ENCODE measurements around the gene TFIP11.

Gene TFIP11

DNA sequence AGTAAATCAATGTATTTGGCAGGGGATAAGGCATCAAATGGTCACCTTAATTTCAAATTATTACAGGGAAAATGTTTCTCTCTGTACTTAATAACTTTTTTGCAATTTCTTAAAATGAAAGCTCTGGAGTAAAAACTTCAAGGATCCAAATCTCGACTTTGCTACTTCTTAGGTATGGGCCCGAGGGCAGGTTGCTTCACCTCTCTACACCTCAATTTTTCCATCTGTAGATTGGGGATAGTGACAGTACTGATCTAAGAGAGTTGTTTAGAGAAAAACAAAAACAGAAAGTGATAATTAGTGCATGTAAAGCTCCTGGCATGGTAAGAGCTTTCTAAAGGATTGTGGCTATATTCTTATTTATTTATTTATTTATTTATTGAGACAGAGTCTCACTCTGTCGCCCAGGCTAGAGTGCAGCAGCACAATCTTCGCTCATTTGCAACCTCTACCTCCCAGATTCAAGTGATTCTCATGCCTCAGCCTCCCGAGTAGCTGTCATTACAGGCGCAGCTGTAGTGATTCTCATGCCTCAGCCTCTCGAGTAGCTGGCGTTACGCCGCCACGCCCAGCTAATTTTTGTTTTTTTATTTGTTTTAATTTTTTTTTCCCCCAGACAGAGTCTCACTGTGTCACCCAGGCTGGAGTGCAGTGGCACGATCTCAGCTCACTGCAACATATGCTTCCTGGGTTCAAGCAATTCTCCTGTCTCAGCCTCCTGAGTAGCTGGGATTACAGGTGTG, 2.3 kb upstream of the TFIP11 start:
- DNase-seq, result no peak
- Histone ChIP-seq H3K4me1 (ENCODE audit: control insufficient read depth, insufficient read depth, low read length, poor library complexity, severe bottlenecking) (peaks cover 15% of the 10 kb centered on the region), H3K27me3 (replicated peaks; ENCODE audit: control insufficient read depth, insufficient read depth, low read length, poor library complexity, severe bottlenecking) (no peaks in the 10 kb centered on the region), H3K36me3 (ENCODE audit: control insufficient read depth, insufficient read depth, low read length) (peaks cover 9% of the 10 kb centered on the region), H3K27ac (ENCODE audit: insufficient read depth, low read length, poor library complexity, severe bottlenecking) (no peak overlapping the region), H3K4me3 (ENCODE audit: insufficient read depth, low read depth, low read length, poor library complexity, severe bottlenecking) (no peak overlapping the region), H3K9me3 (ENCODE audit: control insufficient read depth, low read length) (no peaks in the 10 kb centered on the region)

GRCh38 chr22:26513838-26514237, 1.6 kb upstream of the TFIP11 start:
- no peak for DNase-seq
- H3K4me3 ChIP-seq (ENCODE audit: insufficient read depth, low read depth, low read length, poor library complexity, severe bottlenecking), result no peak overlapping the region
- H3K27me3 ChIP-seq (replicated peaks; ENCODE audit: control insufficient read depth, insufficient read depth, low read length, poor library complexity, severe bottlenecking), result no peaks in the 10 kb centered on the region
- no peaks in the 10 kb centered on the region for H3K9me3 ChIP-seq (ENCODE audit: control insufficient read depth, low read length)
- H3K27ac ChIP-seq (ENCODE audit: insufficient read depth, low read length, poor library complexity, severe bottlenecking), result no peak overlapping the region
- peaks cover 15% of the 10 kb centered on the region for H3K4me1 ChIP-seq (ENCODE audit: control insufficient read depth, insufficient read depth, low read length, poor library complexity, severe bottlenecking)
- H3K36me3 ChIP-seq (ENCODE audit: control insufficient read depth, insufficient read depth, low read length), result peaks cover 16% of the 10 kb centered on the region

- H3K36me3 ChIP-seq (ENCODE audit: control insufficient read depth, insufficient read depth, low read length), result peaks cover 62% of the 10 kb centered on the region
- H3K27me3 ChIP-seq (replicated peaks; ENCODE audit: control insufficient read depth, insufficient read depth, low read length, poor library complexity, severe bottlenecking), result no peaks in the 10 kb centered on the region
Measured at GRCh38 chr22:26508148-26508547, 4.1 kb downstream of the TFIP11 start.

GRCh38 chr22:26503758-26504157, 8.5 kb downstream of the TFIP11 start:
- Histone ChIP-seq H3K36me3 (ENCODE audit: control insufficient read depth, insufficient read depth, low read length) (peaks cover 87% of the 10 kb centered on the region), H3K9me3 (ENCODE audit: control insufficient read depth, low read length) (no peaks in the 10 kb centered on the region), H3K4me1 (ENCODE audit: control insufficient read depth, insufficient read depth, low read length, poor library complexity, severe bottlenecking) (peaks cover 14% of the 10 kb centered on the region), H3K27me3 (replicated peaks; ENCODE audit: control insufficient read depth, insufficient read depth, low read length, poor library complexity, severe bottlenecking) (no peaks in the 10 kb centered on the region), H3K27ac (ENCODE audit: insufficient read depth, low read length, poor library complexity, severe bottlenecking) (no peak overlapping the region), H3K4me3 (ENCODE audit: insufficient read depth, low read depth, low read length, poor library complexity, severe bottlenecking) (no peak overlapping the region)
- DNase-seq, result no peak

More at GRCh38 chr22:26508148-26508547, 4.1 kb downstream of the TFIP11 start:
- H3K4me3 ChIP-seq (ENCODE audit: insufficient read depth, low read depth, low read length, poor library complexity, severe bottlenecking), result no peak overlapping the region
- H3K4me1 ChIP-seq (ENCODE audit: control insufficient read depth, insufficient read depth, low read length, poor library complexity, severe bottlenecking), result peaks cover 24% of the 10 kb centered on the region
- no peaks in the 10 kb centered on the region for H3K9me3 ChIP-seq (ENCODE audit: control insufficient read depth, low read length)
- no peak overlapping the region for H3K27ac ChIP-seq (ENCODE audit: insufficient read depth, low read length, poor library complexity, severe bottlenecking)
- DNase-seq, result no peak

GRCh38 chr22:26502688-26503561, 9.3 kb downstream of the TFIP11 start:
- peaks cover 86% of the 10 kb centered on the region for H3K36me3 ChIP-seq (ENCODE audit: control insufficient read depth, insufficient read depth, low read length)
- DNase-seq, result peak; percentile 39 to 50 (median 49)
- no peaks in the 10 kb centered on the region for H3K9me3 ChIP-seq (ENCODE audit: control insufficient read depth, low read length)
- no peak overlapping the region for H3K4me3 ChIP-seq (ENCODE audit: insufficient read depth, low read depth, low read length, poor library complexity, severe bottlenecking)
- peaks cover 14% of the 10 kb centered on the region for H3K4me1 ChIP-seq (ENCODE audit: control insufficient read depth, insufficient read depth, low read length, poor library complexity, severe bottlenecking)
- H3K27me3 ChIP-seq (replicated peaks; ENCODE audit: control insufficient read depth, insufficient read depth, low read length, poor library complexity, severe bottlenecking), result no peaks in the 10 kb centered on the region
- peak overlapping the region; percentile 15 for H3K27ac ChIP-seq (ENCODE audit: insufficient read depth, low read length, poor library complexity, severe bottlenecking)

- H3K27me3 ChIP-seq (replicated peaks; ENCODE audit: control insufficient read depth, insufficient read depth, low read length, poor library complexity, severe bottlenecking), result no peaks in the 10 kb centered on the region
- H3K27ac ChIP-seq (ENCODE audit: insufficient read depth, low read length, poor library complexity, severe bottlenecking), result no peak overlapping the region
- peaks cover 88% of the 10 kb centered on the region for H3K36me3 ChIP-seq (ENCODE audit: control insufficient read depth, insufficient read depth, low read length)
- H3K9me3 ChIP-seq (ENCODE audit: control insufficient read depth, low read length), result no peaks in the 10 kb centered on the region
- H3K4me1 ChIP-seq (ENCODE audit: control insufficient read depth, insufficient read depth, low read length, poor library complexity, severe bottlenecking), result peaks cover 14% of the 10 kb centered on the region
- H3K4me3 ChIP-seq (ENCODE audit: insufficient read depth, low read depth, low read length, poor library complexity, severe bottlenecking), result no peak overlapping the region
- DNase-seq, result no peak
Measured at GRCh38 chr22:26501996-26502395, 10.3 kb downstream of the TFIP11 start.

- DNase-seq, result no peak
- no peaks in the 10 kb centered on the region for H3K27me3 ChIP-seq (replicated peaks; ENCODE audit: control insufficient read depth, insufficient read depth, low read length, poor library complexity, severe bottlenecking)
- H3K4me3 ChIP-seq (ENCODE audit: insufficient read depth, low read depth, low read length, poor library complexity, severe bottlenecking), result no peak overlapping the region
- peaks cover 85% of the 10 kb centered on the region for H3K36me3 ChIP-seq (ENCODE audit: control insufficient read depth, insufficient read depth, low read length)
- peak overlapping the region; percentile 16 for H3K27ac ChIP-seq (ENCODE audit: insufficient read depth, low read length, poor library complexity, severe bottlenecking)
- no peaks in the 10 kb centered on the region for H3K9me3 ChIP-seq (ENCODE audit: control insufficient read depth, low read length)
- peaks cover 14% of the 10 kb centered on the region for H3K4me1 ChIP-seq (ENCODE audit: control insufficient read depth, insufficient read depth, low read length, poor library complexity, severe bottlenecking)
Measured at GRCh38 chr22:26499188-26499703, 13.0 kb downstream of the TFIP11 start.

DNA sequence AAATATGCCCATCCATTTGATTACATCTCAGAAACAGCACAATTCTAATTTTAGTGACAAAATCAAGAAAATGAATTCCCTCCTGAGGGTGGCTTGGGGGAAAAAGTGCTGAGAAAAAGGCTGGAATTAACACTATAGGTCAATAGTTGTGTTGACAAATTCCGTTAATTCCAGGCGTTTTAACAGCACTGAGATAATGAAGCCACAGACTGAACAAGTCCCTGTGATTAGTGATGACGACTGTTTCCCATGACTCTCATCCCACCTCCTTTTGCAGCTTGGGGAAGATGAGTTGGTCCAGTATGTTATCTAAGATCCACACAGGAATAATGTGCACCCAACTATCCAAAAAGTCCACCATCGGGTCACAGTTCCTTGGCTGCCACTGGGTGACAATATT, 15.8 kb downstream of the TFIP11 start:
- peaks cover 85% of the 10 kb centered on the region for H3K36me3 ChIP-seq (ENCODE audit: control insufficient read depth, insufficient read depth, low read length)
- no peaks in the 10 kb centered on the region for H3K27me3 ChIP-seq (replicated peaks; ENCODE audit: control insufficient read depth, insufficient read depth, low read length, poor library complexity, severe bottlenecking)
- H3K4me3 ChIP-seq (ENCODE audit: insufficient read depth, low read depth, low read length, poor library complexity, severe bottlenecking), result no peak overlapping the region
- no peak overlapping the region for H3K27ac ChIP-seq (ENCODE audit: insufficient read depth, low read length, poor library complexity, severe bottlenecking)
- no peaks in the 10 kb centered on the region for H3K4me1 ChIP-seq (ENCODE audit: control insufficient read depth, insufficient read depth, low read length, poor library complexity, severe bottlenecking)
- H3K9me3 ChIP-seq (ENCODE audit: control insufficient read depth, low read length), result no peaks in the 10 kb centered on the region
- DNase-seq, result no peak

- H3K27me3 ChIP-seq (replicated peaks; ENCODE audit: control insufficient read depth, insufficient read depth, low read length, poor library complexity, severe bottlenecking), result no peaks in the 10 kb centered on the region
- H3K4me1 ChIP-seq (ENCODE audit: control insufficient read depth, insufficient read depth, low read length, poor library complexity, severe bottlenecking), result no peaks in the 10 kb centered on the region
- no peaks in the 10 kb centered on the region for H3K9me3 ChIP-seq (ENCODE audit: control insufficient read depth, low read length)
- no peak for DNase-seq
- no peak overlapping the region for H3K4me3 ChIP-seq (ENCODE audit: insufficient read depth, low read depth, low read length, poor library complexity, severe bottlenecking)
- peaks cover 86% of the 10 kb centered on the region for H3K36me3 ChIP-seq (ENCODE audit: control insufficient read depth, insufficient read depth, low read length)
- no peak overlapping the region for H3K27ac ChIP-seq (ENCODE audit: insufficient read depth, low read length, poor library complexity, severe bottlenecking)
Measured at GRCh38 chr22:26494506-26494905, 17.8 kb downstream of the TFIP11 start.

DNA sequence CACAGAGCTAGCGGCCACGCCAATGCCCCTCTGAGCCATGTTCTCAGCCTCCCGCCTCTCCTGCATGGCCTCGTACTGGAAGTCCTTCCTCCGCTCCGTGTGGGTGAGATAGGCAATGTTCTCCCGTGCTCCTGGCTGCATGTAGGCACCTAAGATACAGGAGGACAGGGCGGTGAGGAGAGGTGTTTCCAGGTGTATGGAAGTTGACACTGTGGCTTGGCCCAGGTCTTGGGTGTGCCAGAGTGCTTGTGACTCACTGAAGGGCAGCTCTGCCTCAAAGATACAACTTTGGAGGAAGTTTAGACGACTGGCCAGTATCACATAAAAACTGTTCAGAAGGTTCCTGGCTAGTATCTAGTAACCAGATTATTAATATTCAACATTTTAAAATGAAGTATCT, 20.1 kb downstream of the TFIP11 start:
- H3K4me3 ChIP-seq (ENCODE audit: insufficient read depth, low read depth, low read length, poor library complexity, severe bottlenecking), result no peak overlapping the region
- no peaks in the 10 kb centered on the region for H3K27me3 ChIP-seq (replicated peaks; ENCODE audit: control insufficient read depth, insufficient read depth, low read length, poor library complexity, severe bottlenecking)
- peaks cover 88% of the 10 kb centered on the region for H3K36me3 ChIP-seq (ENCODE audit: control insufficient read depth, insufficient read depth, low read length)
- H3K27ac ChIP-seq (ENCODE audit: insufficient read depth, low read length, poor library complexity, severe bottlenecking), result no peak overlapping the region
- H3K4me1 ChIP-seq (ENCODE audit: control insufficient read depth, insufficient read depth, low read length, poor library complexity, severe bottlenecking), result no peaks in the 10 kb centered on the region
- no peak for DNase-seq
- no peaks in the 10 kb centered on the region for H3K9me3 ChIP-seq (ENCODE audit: control insufficient read depth, low read length)
